Nucleus accumbens (tissue), 56 donors: ENCODE results near the gene ADAMTS14.
A peak's percentile ranks its signal among the peaks of the same experiment; 100 is the strongest.
"Not testable (repeated sequence)": the region's sequence is repeated elsewhere in the genome, so short reads cannot be mapped to it uniquely, and the experiment has no call there.

Experiments
- DNase-seq, 56 donors: peaks; one replicate each; lab custom pipeline; 2025; lab: John Stamatoyannopoulos, UW

Gene ADAMTS14

GRCh38 chr10:70652761-70653657 is 19.3 kb upstream of the ADAMTS14 start:
- no peak for DNase-seq

GRCh38 chr10:70655316-70655715 is 17.0 kb upstream of the ADAMTS14 start:
- no peak for DNase-seq

- DNase-seq: peak in 2 of 56 donors; percentile 7 to 32
These were observed 15.8 kb upstream of the ADAMTS14 start for GRCh38 chr10:70656489-70656888.

- DNase-seq: no peak
These were observed 15.3 kb upstream of the ADAMTS14 start for GRCh38 chr10:70657041-70657440.

DNA sequence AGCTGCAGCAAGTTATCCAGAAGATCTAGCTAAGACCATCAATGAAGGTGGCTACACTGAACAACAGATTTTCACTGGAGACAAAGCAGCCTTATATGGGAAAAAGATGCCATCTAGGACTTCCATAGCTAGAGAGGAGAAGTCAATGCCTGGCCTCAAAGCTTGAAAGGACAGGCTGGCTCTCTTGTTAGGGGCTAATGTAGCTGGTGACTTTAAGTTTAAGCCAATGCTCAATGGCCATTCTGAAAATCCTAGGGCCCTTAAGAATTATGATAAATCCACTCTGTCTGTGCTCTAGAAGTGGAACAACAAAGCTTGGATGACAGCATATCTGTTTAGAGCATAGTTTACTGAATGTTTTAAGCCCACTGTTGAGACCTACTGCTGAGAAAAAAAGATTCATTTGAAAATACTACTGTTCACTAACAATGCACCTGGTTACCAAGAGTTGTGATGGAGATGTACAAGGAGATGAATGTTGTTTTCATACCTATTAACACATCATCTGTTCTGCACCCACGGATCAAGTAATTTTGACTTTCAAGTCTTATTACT is 13.6 kb upstream of the ADAMTS14 start:
- DNase-seq: no peak

DNA sequence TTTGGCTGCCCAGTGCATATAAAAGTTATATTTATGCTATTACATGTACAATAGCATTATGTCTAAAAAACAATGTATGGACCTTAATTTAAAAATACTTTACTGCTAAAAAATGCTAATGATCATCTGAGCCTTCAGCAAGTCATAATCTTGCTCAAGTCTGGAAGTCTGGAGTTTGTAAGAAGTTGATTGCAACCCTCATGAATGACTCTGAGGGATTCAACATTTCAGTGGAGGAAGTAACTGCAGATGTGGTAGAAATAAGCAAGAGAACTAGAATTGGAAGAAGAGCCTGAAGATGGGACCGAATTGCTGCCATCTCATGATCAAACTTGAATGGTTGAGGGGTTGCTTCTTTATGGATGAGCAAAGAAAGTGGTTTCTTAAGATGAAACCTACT is 13.0 kb upstream of the ADAMTS14 start:
- no peak for DNase-seq

- peak in 32 of 56 donors; percentile 12 to 71 (median 42) for DNase-seq
These were observed 11.6 kb upstream of the ADAMTS14 start for GRCh38 chr10:70660722-70661121.

GRCh38 chr10:70661623-70662361 is 10.5 kb upstream of the ADAMTS14 start:
- peak in 1 of 56 donors; percentile 40 for DNase-seq

DNA sequence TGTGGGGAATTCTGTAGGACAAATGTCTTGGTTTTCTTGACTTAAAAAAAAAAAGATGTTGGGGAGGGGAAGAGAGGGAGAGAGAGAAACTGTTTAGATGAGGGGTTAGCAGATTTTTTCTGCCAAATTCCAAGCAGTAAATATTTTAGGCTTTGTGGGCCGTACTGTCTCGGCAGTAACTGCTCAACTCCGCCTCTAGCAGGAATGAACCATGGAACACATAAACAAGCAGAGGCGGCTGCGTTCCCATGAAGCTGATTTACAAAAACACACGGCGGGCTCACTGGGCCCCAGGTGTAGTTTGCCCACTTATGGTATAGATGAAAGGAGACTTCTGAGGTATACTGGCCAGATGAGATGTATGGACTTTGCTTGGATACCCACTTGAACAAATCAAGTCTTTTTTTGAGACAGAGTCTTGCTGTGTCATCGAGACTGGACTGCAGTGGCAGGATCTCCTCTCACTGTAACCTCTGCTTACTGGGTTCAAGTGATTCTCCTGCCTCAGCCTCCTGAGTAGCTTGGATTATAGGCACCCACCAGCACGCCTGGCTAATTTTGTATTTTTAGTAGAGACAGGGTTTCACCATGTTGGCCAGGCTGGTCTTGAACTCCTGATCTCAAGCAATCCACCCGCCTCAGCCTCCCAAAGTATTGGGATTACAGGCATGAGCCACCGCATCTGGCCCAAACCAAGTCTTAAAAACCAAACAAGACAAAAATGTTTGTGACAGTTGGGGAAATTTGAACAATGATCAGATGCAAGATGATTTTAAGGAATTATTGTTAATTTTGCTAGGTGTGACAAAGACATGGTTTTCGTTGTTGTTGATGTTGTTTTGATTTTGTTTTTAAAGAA is 9.7 kb upstream of the ADAMTS14 start:
- no peak for DNase-seq

GRCh38 chr10:70663458-70664409 is 8.6 kb upstream of the ADAMTS14 start:
- peak in 1 of 56 donors; percentile 36 for DNase-seq

- DNase-seq: peak in 54 of 56 donors; percentile 28 to 90 (median 79)
These were observed 7.6 kb upstream of the ADAMTS14 start for GRCh38 chr10:70664702-70665195.

DNA sequence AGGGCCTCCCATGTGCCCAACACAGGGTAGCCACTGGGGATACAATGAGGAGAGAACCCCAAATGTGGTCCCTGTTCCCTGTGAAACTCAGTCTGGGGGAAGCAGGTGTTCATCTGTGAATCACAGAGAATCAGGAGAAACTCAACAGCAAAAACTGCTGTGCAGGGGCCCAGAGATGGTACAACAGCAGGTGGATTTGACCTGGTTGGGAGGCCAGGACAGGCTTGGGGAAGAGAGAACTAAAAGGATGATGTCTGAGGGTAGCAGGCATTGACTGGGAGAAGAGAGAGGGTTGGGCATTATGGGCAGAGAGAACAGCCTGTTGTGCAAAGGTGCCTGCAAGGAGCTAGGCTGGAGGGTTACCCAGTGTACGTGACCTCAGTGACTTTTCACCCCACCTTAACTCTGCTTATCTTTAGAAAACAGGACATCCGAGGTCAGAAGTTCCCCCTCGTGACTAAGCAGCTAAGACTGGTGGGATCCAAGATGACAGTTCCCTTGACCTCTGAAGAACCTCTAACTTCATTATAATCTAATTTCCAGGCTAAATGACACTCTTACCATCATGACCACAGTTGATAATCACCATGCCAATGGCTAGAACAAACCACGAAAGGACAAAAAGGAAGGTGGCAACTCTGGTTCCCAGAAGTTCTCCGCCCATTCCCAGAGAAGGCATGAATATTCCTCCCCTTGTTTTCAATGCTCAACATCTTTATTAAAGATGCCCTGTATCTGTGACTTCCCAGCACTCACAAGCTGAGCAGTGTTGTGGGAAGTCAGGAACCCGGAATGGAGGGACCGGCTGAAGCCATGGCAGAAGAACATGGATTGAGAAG is 5.1 kb upstream of the ADAMTS14 start:
- DNase-seq: no peak

GRCh38 chr10:70667818-70668217 is 4.5 kb upstream of the ADAMTS14 start:
- DNase-seq: not testable (repeated sequence)

GRCh38 chr10:70668454-70668970 is 3.8 kb upstream of the ADAMTS14 start:
- no peak for DNase-seq

DNA sequence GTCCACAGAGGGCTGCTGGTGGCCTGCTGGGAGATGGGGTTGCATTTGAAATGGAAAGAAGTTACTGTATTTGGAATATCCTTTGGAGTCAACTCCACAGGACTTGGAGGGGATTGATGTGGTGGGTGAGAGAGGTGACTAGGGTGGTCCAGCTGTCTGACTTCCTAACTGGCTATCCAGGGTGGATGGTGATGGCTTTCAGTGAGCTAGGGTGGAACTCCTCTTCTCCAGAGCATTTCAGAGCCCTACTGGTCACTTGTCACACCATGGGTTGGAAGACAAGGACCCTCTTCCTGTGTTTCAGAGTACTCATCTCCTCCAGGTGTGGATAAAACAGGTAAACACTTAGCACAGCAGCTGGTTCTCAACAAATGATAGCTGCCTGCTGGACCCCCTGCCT is 3.3 kb upstream of the ADAMTS14 start:
- no peak for DNase-seq

- DNase-seq: peak in 2 of 56 donors; percentile 11 to 35
These were observed 2.5 kb upstream of the ADAMTS14 start for GRCh38 chr10:70669732-70670317.

DNA sequence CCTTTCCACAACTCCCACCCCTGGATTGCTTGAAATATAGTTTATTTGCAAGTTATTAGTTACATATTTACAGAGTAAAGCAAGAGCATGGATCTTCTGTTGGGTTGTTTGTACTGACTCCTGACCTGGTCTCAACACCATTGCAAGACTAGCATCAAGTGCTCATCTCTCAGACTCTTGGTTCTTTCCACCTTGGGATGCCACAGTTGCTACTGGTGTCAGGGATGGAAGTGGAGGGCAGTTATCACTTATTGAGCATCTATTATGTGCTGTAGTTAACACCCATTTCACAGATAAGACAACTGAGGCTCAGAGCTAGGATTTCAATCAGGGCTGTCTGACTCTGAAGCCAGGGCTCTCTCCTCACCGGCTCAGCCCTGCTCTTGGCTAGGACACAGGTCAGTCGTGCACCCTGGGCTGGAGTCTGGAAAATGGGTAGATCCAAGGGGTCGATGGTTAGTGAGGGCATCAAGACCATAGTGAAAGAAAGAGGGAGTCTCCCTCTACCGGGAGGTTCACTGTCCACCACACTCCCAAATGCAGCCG is 614 bp upstream of the ADAMTS14 start:
- DNase-seq: no peak
